GM18505 (cell line): Measurements from ENCODE around the gene UBXN4.
"Not testable (repeated sequence)": the region's sequence is repeated elsewhere in the genome, so short reads cannot be mapped to it uniquely, and the experiment has no call there.

Source experiments
- ATAC-seq: cut with Tn5 transposase; IDR thresholded peaks from one replicate; pipeline ENCODE4 v1.9.1; 2021; ENCODE audit not compliant: unreplicated experiment
- POLR2A ChIP-seq: IDR thresholded peaks from 4 replicates; pipeline ENCODE4 v1.6.1; 2011; ENCODE audit warnings: borderline replicate concordance; ENCODE audit not compliant: insufficient read depth, insufficient read length; ENCODE audit errors: extremely low read depth

Gene UBXN4

GRCh38 chr2:135782231-135782630, 40.6 kb downstream of the UBXN4 start:
- no peak for ATAC-seq
- no peak for TF ChIP-seq POLR2A

- peak; percentile 65 for ATAC-seq
- no peak for TF ChIP-seq POLR2A
These were observed 41.8 kb downstream of the UBXN4 start for GRCh38 chr2:135783439-135783838.

GRCh38 chr2:135785032-135785431, 43.4 kb downstream of the UBXN4 start:
- ATAC-seq = no peak
- TF ChIP-seq POLR2A = no peak

- no peak for TF ChIP-seq POLR2A
- no peak for ATAC-seq
These were observed 45.2 kb downstream of the UBXN4 start for GRCh38 chr2:135786823-135787222.

GRCh38 chr2:135790423-135790822, 48.8 kb downstream of the UBXN4 start:
- no peak for TF ChIP-seq POLR2A
- ATAC-seq = no peak

- no peak for ATAC-seq
- no peak for TF ChIP-seq POLR2A
These were observed 49.9 kb downstream of the UBXN4 start for GRCh38 chr2:135791418-135792190.

GRCh38 chr2:135792401-135793150, 50.9 kb downstream of the UBXN4 start:
- no peak for ATAC-seq
- no peak for TF ChIP-seq POLR2A

GRCh38 chr2:135795641-135796040, 54.0 kb downstream of the UBXN4 start:
- not testable (repeated sequence) for ATAC-seq

GRCh38 chr2:135796606-135797005, 55.0 kb downstream of the UBXN4 start:
- no peak for ATAC-seq

GRCh38 chr2:135797497-135798274, 56.0 kb downstream of the UBXN4 start:
- TF ChIP-seq POLR2A = no peak
- peak; percentile 69 for ATAC-seq

More at GRCh38 chr2:135796606-135797005, 55.0 kb downstream of the UBXN4 start:
- no peak for TF ChIP-seq POLR2A

- TF ChIP-seq POLR2A = no peak
- no peak for ATAC-seq
These were observed 56.6 kb downstream of the UBXN4 start for GRCh38 chr2:135798275-135798705.

- no peak for TF ChIP-seq POLR2A
- no peak for ATAC-seq
These were observed 57.1 kb downstream of the UBXN4 start for GRCh38 chr2:135798762-135799161.

GRCh38 chr2:135799738-135800137, 58.1 kb downstream of the UBXN4 start:
- ATAC-seq = no peak
- TF ChIP-seq POLR2A = no peak
